HG03442 (cell line): ENCODE measurements around the gene PYGB.
A peak's percentile ranks its signal among the peaks of the same experiment; 100 is the strongest.
"Not testable (repeated sequence)": the region's sequence is repeated elsewhere in the genome, so short reads cannot be mapped to it uniquely, and the experiment has no call there.

ENCODE experiments used
- ATAC-seq: cut with Tn5 transposase; IDR thresholded peaks from one replicate; pipeline ENCODE4 v1.9.1; 2021; ENCODE audit warnings: mild to moderate bottlenecking, moderate library complexity; ENCODE audit not compliant: unreplicated experiment

PYGB gene

GRCh38 chr20:25310268-25310920, 62.5 kb downstream of the PYGB start:
- peak; percentile 91 for ATAC-seq

- no peak for ATAC-seq
These were observed 63.2 kb downstream of the PYGB start for GRCh38 chr20:25310921-25311728.

GRCh38 chr20:25312716-25313115, 64.8 kb downstream of the PYGB start:
- ATAC-seq: not testable (repeated sequence)

GRCh38 chr20:25313593-25313992, 65.7 kb downstream of the PYGB start:
- no peak for ATAC-seq

GRCh38 chr20:25314497-25315417, 66.9 kb downstream of the PYGB start:
- ATAC-seq: no peak

- ATAC-seq: no peak
These were observed 67.7 kb downstream of the PYGB start for GRCh38 chr20:25315418-25316210.

GRCh38 chr20:25316506-25317190, 68.8 kb downstream of the PYGB start:
- no peak for ATAC-seq

- ATAC-seq: no peak
These were observed 69.6 kb downstream of the PYGB start for GRCh38 chr20:25317351-25318075.

- peak; percentile 93 for ATAC-seq
These were observed 70.8 kb downstream of the PYGB start for GRCh38 chr20:25318471-25319240.

- ATAC-seq: no peak
These were observed 71.6 kb downstream of the PYGB start for GRCh38 chr20:25319241-25320034.

- no peak for ATAC-seq
These were observed 72.3 kb downstream of the PYGB start for GRCh38 chr20:25320035-25320800.

GRCh38 chr20:25321262-25321831, 73.5 kb downstream of the PYGB start:
- ATAC-seq: no peak

- ATAC-seq: no peak
These were observed 74.1 kb downstream of the PYGB start for GRCh38 chr20:25321991-25322390.

GRCh38 chr20:25323496-25324246, 75.8 kb downstream of the PYGB start:
- no peak for ATAC-seq

- ATAC-seq: no peak
These were observed 76.5 kb downstream of the PYGB start for GRCh38 chr20:25324412-25324811.

GRCh38 chr20:25325073-25325472, 77.2 kb downstream of the PYGB start:
- ATAC-seq: no peak
